A549 (cell line): ENCODE results near the gene CCL4.

Experiments
- CEBPB ChIP-seq, 2 experiments: fragments of >200 bp in 1 of 2; sonication (Bioruptor Twin) in 1 of 2; formaldehyde crosslinking in 1 of 2; IDR thresholded peaks; 2 replicates each; pipeline ENCODE4 v1.6.1; 2012 to 2016
- CTCF ChIP-seq: fragments of >200 bp; sonication (Bioruptor Twin); formaldehyde crosslinking; IDR thresholded peaks from 3 replicates; pipeline ENCODE4 v1.5.1; 2016
- EP300 ChIP-seq, 2 experiments: fragments of >200 bp; sonication (Bioruptor Twin); formaldehyde crosslinking; IDR thresholded peaks; 2 replicates in 1 of 2; 3 replicates in 1 of 2; pipeline ENCODE4 v1.6.1; 2016 to 2017
- ESRRA ChIP-seq: fragments of 150-350 bp; IDR thresholded peaks from 2 replicates; pipeline ENCODE4 v1.6.1; 2014; ENCODE audit warnings: mild to moderate bottlenecking, low read length, borderline replicate concordance
- HMGXB4 ChIP-seq: fragments of 250-450 bp; sonication (Bioruptor Pico); IDR thresholded peaks from 2 replicates; pipeline ENCODE4 v1.5.0; 2021; ENCODE audit warnings: mild to moderate bottlenecking, moderate library complexity, borderline replicate concordance
- MAFK ChIP-seq: fragments of 450-650 bp; IDR thresholded peaks from 2 replicates; pipeline ENCODE4 v1.6.1; 2014; ENCODE audit not compliant: partially characterized antibody
- MYC ChIP-seq: IDR thresholded peaks from 2 replicates; pipeline ENCODE4 v1.6.1; 2012; ENCODE audit warnings: mild to moderate bottlenecking, inconsistent platforms, low read length, improper control_type of control experiment, borderline replicate concordance
- NFE2L2 ChIP-seq: fragments of 150-350 bp; conservative IDR thresholded peaks from 2 replicates; pipeline ENCODE4 v1.6.1; 2014; ENCODE audit warnings: low read length
- NPAS2 ChIP-seq: fragments of 250-450 bp; sonication (Bioruptor Pico); IDR thresholded peaks from 2 replicates; pipeline ENCODE4 v1.8.0; 2022; ENCODE audit warnings: mild to moderate bottlenecking, moderate library complexity, borderline replicate concordance
- POLR2A ChIP-seq: IDR thresholded peaks from 2 replicates; pipeline ENCODE4 v1.6.1; 2012; ENCODE audit warnings: mild to moderate bottlenecking, low read length
- RAD21 ChIP-seq, 2 experiments: fragments of >200 bp in 1 of 2; sonication (Bioruptor Twin) in 1 of 2; formaldehyde crosslinking in 1 of 2; IDR thresholded peaks in 1 of 2; conservative IDR thresholded peaks in 1 of 2; 2 replicates in 1 of 2; 3 replicates in 1 of 2; pipeline ENCODE4 v1.6.1; 2012 to 2018; ENCODE audit warnings: inconsistent platforms in 1 of 2
- RCOR1 ChIP-seq: fragments of 150-350 bp; IDR thresholded peaks from 2 replicates; pipeline ENCODE4 v1.6.1; 2014; ENCODE audit warnings: antibody characterized with exemption, low read length, low read depth
- TFCP2L1 ChIP-seq: fragments of 250-450 bp; sonication (Bioruptor Pico); IDR thresholded peaks from 2 replicates; pipeline ENCODE4 v1.5.0; 2021; ENCODE audit warnings: mild to moderate bottlenecking
- TP53 ChIP-seq: fragments of 250-450 bp; sonication (Bioruptor Pico); IDR thresholded peaks from 2 replicates; pipeline ENCODE4 v1.5.0; 2021; ENCODE audit warnings: mild to moderate bottlenecking, moderate library complexity

GRCh38 chr17:36131421-36131820, 27.8 kb downstream of the CCL4 start:
- TF ChIP-seq CTCF (no peak), CEBPB (IDR thresholded peaks at IDR 0.05) (no peak), NPAS2 (CRISPR knock-in tag) (no peak), RCOR1 (no peak), POLR2A (no peak), ESRRA (no peak), TP53 (no peak), EP300 (IDR thresholded peaks at IDR 0.05) (no peak), MAFK (no peak), MYC (no peak), HMGXB4 (CRISPR knock-in tag) (no peak), RAD21 (conservative IDR thresholded peaks at IDR 0.05 in 1 of 2, IDR thresholded peaks at IDR 0.05 in 1 of 2) (no peak), TFCP2L1 (no peak), NFE2L2 (no peak)
